Kidney epithelial cell (primary cell): Measurements from ENCODE around the gene DISC1. TPM values are rescaled to one million over a fixed set of nuclear protein-coding genes. Genes with fewer than 3 reads are reported as not detected.

ENCODE experiments used
- DNase-seq: peaks from one replicate; pipeline ENCODE4 v3.0.0-alpha.2; 2010; ENCODE audit warnings: low read depth
- H3K27me3 ChIP-seq: 2 replicates; pipeline ENCODE4 v1.6.0; 2011; ENCODE audit warnings: low read length; ENCODE audit not compliant: control insufficient read depth, insufficient read depth
- H3K36me3 ChIP-seq: 2 replicates; pipeline ENCODE4 v1.5.1; 2011; ENCODE audit warnings: low read length; ENCODE audit not compliant: control insufficient read depth, insufficient read depth
- H3K4me3 ChIP-seq: 2 replicates; pipeline ENCODE4 v1.5.1; 2011; ENCODE audit warnings: low read depth, mild to moderate bottlenecking, control low read depth, low read length
- total RNA-seq: library from RNA; depleted of rRNA; stranded (reverse); fragments of >200 nt; gene quantifications from 2 replicates; pipeline ENCODE4 v1.2.3, GENCODE V29; 2015
- TF ChIP-seq, protein P1 (sequence below): IDR thresholded peaks from 2 replicates; pipeline ENCODE4 v1.5.1; 2011; ENCODE audit warnings: mild to moderate bottlenecking, moderate library complexity, low read length, control low read depth, inconsistent platforms; ENCODE audit not compliant: insufficient read depth, poor library complexity, severe bottlenecking

DISC1 gene
- total RNA-seq, 1 donor from 2014 or later = 5.8 TPM

DNA sequence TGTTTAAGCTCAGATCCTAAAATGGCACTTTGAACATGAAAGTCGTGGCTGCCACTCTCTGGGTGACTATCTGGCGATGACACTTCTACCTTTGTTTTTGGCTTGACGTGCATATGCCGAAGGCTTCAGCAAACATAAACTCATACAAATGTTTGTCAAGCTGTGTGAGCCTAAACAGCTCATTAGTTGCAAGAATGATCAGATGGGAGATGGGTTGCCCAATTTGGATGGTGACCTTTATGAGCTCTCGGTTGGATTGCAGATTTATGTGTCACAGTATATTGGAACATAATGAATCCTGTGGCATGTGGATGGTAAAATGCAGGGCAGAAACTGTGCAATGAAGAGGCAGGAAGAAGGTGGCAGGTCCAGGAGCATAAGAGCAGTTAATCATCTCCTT lies 229.3 kb downstream of the DISC1 start:
- no peak overlapping the region for H3K4me3 ChIP-seq
- TF ChIP-seq, protein P1, sequence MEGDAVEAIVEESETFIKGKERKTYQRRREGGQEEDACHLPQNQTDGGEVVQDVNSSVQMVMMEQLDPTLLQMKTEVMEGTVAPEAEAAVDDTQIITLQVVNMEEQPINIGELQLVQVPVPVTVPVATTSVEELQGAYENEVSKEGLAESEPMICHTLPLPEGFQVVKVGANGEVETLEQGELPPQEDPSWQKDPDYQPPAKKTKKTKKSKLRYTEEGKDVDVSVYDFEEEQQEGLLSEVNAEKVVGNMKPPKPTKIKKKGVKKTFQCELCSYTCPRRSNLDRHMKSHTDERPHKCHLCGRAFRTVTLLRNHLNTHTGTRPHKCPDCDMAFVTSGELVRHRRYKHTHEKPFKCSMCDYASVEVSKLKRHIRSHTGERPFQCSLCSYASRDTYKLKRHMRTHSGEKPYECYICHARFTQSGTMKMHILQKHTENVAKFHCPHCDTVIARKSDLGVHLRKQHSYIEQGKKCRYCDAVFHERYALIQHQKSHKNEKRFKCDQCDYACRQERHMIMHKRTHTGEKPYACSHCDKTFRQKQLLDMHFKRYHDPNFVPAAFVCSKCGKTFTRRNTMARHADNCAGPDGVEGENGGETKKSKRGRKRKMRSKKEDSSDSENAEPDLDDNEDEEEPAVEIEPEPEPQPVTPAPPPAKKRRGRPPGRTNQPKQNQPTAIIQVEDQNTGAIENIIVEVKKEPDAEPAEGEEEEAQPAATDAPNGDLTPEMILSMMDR = no peak
- no peaks in the 10 kb centered on the region for H3K27me3 ChIP-seq
- H3K36me3 ChIP-seq = peaks cover 1% of the 10 kb centered on the region
- no peak for DNase-seq

DNA sequence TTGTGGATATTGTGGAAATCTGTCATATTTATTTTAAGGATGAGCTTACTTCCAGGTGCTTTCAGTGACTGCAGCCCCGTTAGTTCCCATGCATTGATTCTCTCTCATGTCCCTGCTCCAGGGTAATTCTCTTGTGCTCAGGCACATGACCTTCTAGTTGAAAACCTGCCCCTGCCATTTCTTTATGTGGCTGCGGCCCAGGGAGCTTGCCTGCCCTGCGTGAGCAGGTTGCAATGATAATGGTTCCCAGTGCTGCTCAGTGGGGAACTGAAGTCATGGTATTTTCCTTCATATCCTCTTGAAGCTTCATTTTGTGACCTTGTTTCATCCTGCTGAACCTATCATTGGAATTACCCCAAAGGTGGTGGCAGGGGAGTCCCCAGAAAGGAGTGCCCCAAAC lies 229.8 kb downstream of the DISC1 start:
- H3K36me3 ChIP-seq = peaks cover 1% of the 10 kb centered on the region
- no peak overlapping the region for H3K4me3 ChIP-seq
- TF ChIP-seq, protein P1 = no peak
- H3K27me3 ChIP-seq = no peaks in the 10 kb centered on the region
- no peak for DNase-seq

DNA sequence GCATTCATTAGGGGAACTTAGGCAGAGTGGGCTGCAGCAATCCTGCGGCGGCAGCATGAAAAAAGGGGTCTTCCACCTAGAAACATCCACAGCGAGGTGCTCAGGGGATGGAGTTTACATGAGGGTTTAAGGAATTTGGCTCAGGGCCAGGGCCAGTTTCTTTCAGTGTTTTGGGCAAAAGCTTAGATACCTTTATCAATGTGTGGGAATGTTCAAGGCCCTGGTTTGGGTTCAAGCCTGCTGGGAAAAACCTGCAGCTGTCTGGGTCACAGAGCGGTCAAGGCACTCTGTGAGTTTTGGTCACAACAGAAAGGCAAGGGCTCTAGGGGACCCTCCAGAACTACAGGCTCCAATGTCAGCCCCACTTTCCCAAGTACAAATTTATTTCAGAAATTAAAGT lies 230.3 kb downstream of the DISC1 start:
- Histone ChIP-seq H3K36me3 (peaks cover 1% of the 10 kb centered on the region), H3K4me3 (no peak overlapping the region), H3K27me3 (no peaks in the 10 kb centered on the region)
- TF ChIP-seq, protein P1 = no peak
- DNase-seq = no peak

DNA sequence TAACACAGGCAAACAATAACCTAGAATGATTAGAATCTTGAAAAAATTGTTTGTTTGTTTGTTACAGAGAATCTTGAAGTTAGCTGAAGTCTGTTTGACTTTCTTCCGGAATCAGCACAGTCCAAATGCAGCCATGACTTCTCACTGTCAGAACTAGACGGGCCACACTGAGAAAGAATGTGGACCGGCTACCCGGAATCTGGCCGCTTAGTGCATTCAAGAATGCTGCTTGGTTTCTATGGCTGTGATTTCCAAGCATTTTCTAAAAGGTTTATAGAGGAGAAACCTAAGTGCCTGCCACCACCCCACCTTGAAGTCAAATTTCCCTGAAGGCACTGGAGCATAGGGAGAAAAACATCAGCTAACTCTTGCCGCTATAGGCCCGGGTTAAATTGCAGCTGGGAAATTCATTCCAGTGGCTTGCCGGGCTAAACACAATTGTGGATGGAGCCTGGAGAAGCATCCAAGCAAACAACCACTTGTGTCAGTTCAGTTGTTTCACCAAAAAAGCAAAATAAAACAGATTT lies 231.1 kb downstream of the DISC1 start:
- TF ChIP-seq, protein P1 = no peak
- no peak for DNase-seq
- Histone ChIP-seq H3K4me3 (no peak overlapping the region), H3K36me3 (peaks cover 1% of the 10 kb centered on the region), H3K27me3 (no peaks in the 10 kb centered on the region)

DNA sequence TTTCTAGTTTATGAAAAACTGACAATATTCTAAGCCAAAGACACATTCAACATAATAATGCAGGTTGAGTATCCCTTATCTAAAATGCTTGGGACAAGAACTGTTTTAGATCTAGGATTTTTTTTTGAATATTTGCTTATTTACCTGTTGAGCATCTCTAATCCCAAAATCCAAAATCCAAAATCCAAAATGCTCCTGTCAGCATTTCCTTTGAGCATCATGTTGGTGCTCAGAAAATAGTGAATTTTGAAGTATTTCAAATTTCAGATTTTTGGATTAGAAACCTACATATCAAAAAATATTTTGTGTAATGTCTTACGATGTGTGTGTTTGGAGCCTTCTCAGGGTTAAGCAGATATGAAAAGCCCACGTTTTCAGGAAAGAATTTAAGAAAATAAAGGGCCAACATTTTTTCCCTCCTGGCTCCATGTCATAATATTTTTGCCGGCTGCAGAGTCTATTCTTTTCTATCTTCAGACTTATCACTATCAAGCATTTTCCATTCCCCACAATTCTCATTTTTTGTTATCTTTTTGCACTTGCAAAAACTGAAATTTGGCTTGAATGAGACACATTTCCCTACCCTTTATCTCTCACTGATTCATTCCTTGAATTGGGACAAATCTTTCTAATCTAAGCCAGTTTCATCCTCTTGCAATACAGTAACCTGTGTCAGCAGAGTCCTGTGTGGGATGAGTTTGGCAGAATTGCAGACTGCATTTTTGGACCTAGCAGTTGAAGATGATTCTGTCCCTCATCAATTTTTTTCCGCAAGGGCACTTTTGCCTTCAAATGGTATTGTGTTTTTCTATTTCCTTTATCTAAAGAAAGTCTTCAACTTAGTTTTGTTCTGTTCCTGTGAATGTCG lies 233.9 kb downstream of the DISC1 start:
- Histone ChIP-seq H3K36me3 (no peaks in the 10 kb centered on the region), H3K27me3 (no peaks in the 10 kb centered on the region), H3K4me3 (no peak overlapping the region)
- DNase-seq = no peak
- TF ChIP-seq, protein P1 = no peak
